Cardiac septum (tissue), 1 donor: Measurements from ENCODE around the gene MAPT. TPM values are rescaled to one million over a fixed set of nuclear protein-coding genes. Genes with fewer than 3 reads are reported as not detected.
"Not testable (repeated sequence)": the region's sequence is repeated elsewhere in the genome, so short reads cannot be mapped to it uniquely, and the experiment has no call there.

Source experiments
- DNase-seq: peaks from one replicate; pipeline ENCODE4 v3.0.0-alpha.2; 2020; ENCODE audit warnings: low spot score
- intact Hi-C: fragments of 100-400 bp; cut with DNase I; formaldehyde crosslinking; loops from one replicate; pipeline ENCODE4 v1.14.0; 2022
- total RNA-seq: library from RNA; stranded (reverse); fragmentation: NEBNext Ultra II Directional; extraction: Animal tissue kit (Norgen Biotek cat#: 25700); gene quantifications from one replicate; pipeline ENCODE4 v1.2.1, GENCODE V29; 2021
- donor health status: DM: no; HTN: no; CAD: no.

Gene MAPT
- total RNA-seq, 1 donor from 2014 or later = 44.4 TPM

- peak; percentile 92 for DNase-seq
- intact Hi-C loops = loop anchor here (2.0 kb wide), 1 partner anchor 47 kb away; the partner anchor contains the start of gene MAPT
Observed at GRCh38 chr17:45942284-45942683, 47.9 kb downstream of the MAPT start.

GRCh38 chr17:45946841-45947256 lies 52.5 kb downstream of the MAPT start:
- intact Hi-C loops = no loop called here
- no peak for DNase-seq

GRCh38 chr17:45948498-45948880 lies 54.1 kb downstream of the MAPT start:
- no peak for DNase-seq
- intact Hi-C loops = no loop called here

GRCh38 chr17:45948881-45949624 lies 54.7 kb downstream of the MAPT start:
- DNase-seq = peak; percentile 84
- intact Hi-C loops = no loop called here

- no peak for DNase-seq
- intact Hi-C loops = no loop called here
Observed at GRCh38 chr17:45949755-45950320, 55.5 kb downstream of the MAPT start.

- intact Hi-C loops = no loop called here
Observed at GRCh38 chr17:45950888-45951287, 56.5 kb downstream of the MAPT start.

GRCh38 chr17:45951403-45951802 lies 57.0 kb downstream of the MAPT start:
- DNase-seq = no peak
- intact Hi-C loops = no loop called here

More at GRCh38 chr17:45950888-45951287, 56.5 kb downstream of the MAPT start:
- no peak for DNase-seq

GRCh38 chr17:45951941-45952340 lies 57.6 kb downstream of the MAPT start:
- intact Hi-C loops = no loop called here
- no peak for DNase-seq

- no peak for DNase-seq
- intact Hi-C loops = no loop called here
Observed at GRCh38 chr17:45952814-45953320, 58.5 kb downstream of the MAPT start.

- intact Hi-C loops = no loop called here
- no peak for DNase-seq
Observed at GRCh38 chr17:45953561-45953960, 59.2 kb downstream of the MAPT start.

GRCh38 chr17:45954914-45955313 lies 60.6 kb downstream of the MAPT start:
- intact Hi-C loops = no loop called here
- no peak for DNase-seq

GRCh38 chr17:45955326-45955725 lies 61.0 kb downstream of the MAPT start:
- intact Hi-C loops = no loop called here
- DNase-seq = no peak

GRCh38 chr17:45956090-45956489 lies 61.7 kb downstream of the MAPT start:
- intact Hi-C loops = no loop called here
- no peak for DNase-seq

- intact Hi-C loops, DNase-seq: not testable (repeated sequence)
Observed at GRCh38 chr17:45956746-45957145, 62.4 kb downstream of the MAPT start.

GRCh38 chr17:45958307-45958706 lies 64.0 kb downstream of the MAPT start:
- DNase-seq = no peak
- intact Hi-C loops = no loop called here

- no peak for DNase-seq
- intact Hi-C loops = no loop called here
Observed at GRCh38 chr17:45958994-45959665, 64.8 kb downstream of the MAPT start.

GRCh38 chr17:45960311-45960710 lies 66.0 kb downstream of the MAPT start:
- DNase-seq = no peak

GRCh38 chr17:45961206-45961605 lies 66.9 kb downstream of the MAPT start:
- DNase-seq = no peak
- intact Hi-C loops = no loop called here

More at GRCh38 chr17:45960311-45960710, 66.0 kb downstream of the MAPT start:
- intact Hi-C loops = no loop called here

- no peak for DNase-seq
- intact Hi-C loops = no loop called here
Observed at GRCh38 chr17:45962221-45962972, 68.0 kb downstream of the MAPT start.

GRCh38 chr17:45963283-45963682 lies 68.9 kb downstream of the MAPT start:
- intact Hi-C loops = no loop called here
- DNase-seq = no peak
